Liver (tissue), 5 donors: ENCODE measurements around the gene L3MBTL1. TPM values are rescaled to one million over a fixed set of nuclear protein-coding genes. Genes with fewer than 3 reads are reported as not detected.

Experiments
- polyA plus RNA-seq, 2 donors: library from polyadenylated mRNA; stranded (reverse) in 1 of 2; unstranded in 1 of 2; fragments of 200-250 nt in 1 of 2; fragments of >200 nt in 1 of 2; fragmentation: Nextera tagmentation in 1 of 2; extraction: Ambion mirVana in 1 of 2; gene quantifications; one replicate each; pipeline versions ENCODE4 v1.2.1 to v1.2.3, GENCODE V29; 2013 to 2015
- small RNA-seq: library from RNA; depleted of rRNA; stranded (forward); fragments of <200 nt; gene quantifications from one replicate; pipeline ENCODE3, GENCODE V24; 2014
- total RNA-seq, 2 donors: library from RNA; depleted of rRNA; stranded (reverse); fragments of >200 nt; gene quantifications; one replicate each; pipeline ENCODE4 v1.2.3, GENCODE V29; 2014
- donor health status: healthy.
- donor health status: healthy.
- donor health status: healthy.

Gene L3MBTL1
- total and polyA plus RNA-seq, 4 donors: 0.45 to 5.6 (median 2.0) TPM

Small RNAs within 50 kb of the gene (small RNA-seq; reads per million reads assigned to genes)
- not detected for gene RNU6-1251P

Other genes starting within 250 kb of the L3MBTL1 start
- gene SRSF6, start 49.8 kb upstream of the L3MBTL1 start, total RNA-seq: 10 to 100 TPM; 33.8 to 40.9 TPM
- 10 to 100 TPM; 41.3 to 47.5 TPM for gene SRSF6, start 49.8 kb upstream of the L3MBTL1 start, polyA plus RNA-seq
- gene SGK2, start 51.3 kb downstream of the L3MBTL1 start, total RNA-seq: 100 to 1,000 TPM in 1 of 2 donors, 10 to 100 TPM in 1; 33.8 to 253 TPM
- gene SGK2, start 51.3 kb downstream of the L3MBTL1 start, polyA plus RNA-seq: 10 to 100 TPM; 22.9 to 86.8 TPM
- gene IFT52, start 83.2 kb downstream of the L3MBTL1 start, total RNA-seq: 10 to 100 TPM in 1 of 2 donors, 1 to 10 TPM in 1; 5.3 to 24.3 TPM
- gene IFT52, start 83.2 kb downstream of the L3MBTL1 start, polyA plus RNA-seq: 1 to 10 TPM; 3.3 to 4.3 TPM
- gene MYBL2, start 159.4 kb downstream of the L3MBTL1 start, total RNA-seq: 10 to 100 TPM in 1 of 2 donors, not detected in 1; 30.9 TPM
- gene MYBL2, start 159.4 kb downstream of the L3MBTL1 start, polyA plus RNA-seq: 1 to 10 TPM; 1.6 to 1.9 TPM
- not detected for gene GTSF1L, start 219.3 kb downstream of the L3MBTL1 start, total RNA-seq
- gene GTSF1L, start 219.3 kb downstream of the L3MBTL1 start, polyA plus RNA-seq: not detected